Activated CD8-positive, alpha-beta T cell treated with anti-CD3 and anti-CD28 coated beads for 36 hours (primary cell): ENCODE results near the gene PDE2A. TPM values are rescaled to one million over a fixed set of nuclear protein-coding genes. Genes with fewer than 3 reads are reported as not detected.

Experiments used
- ATAC-seq: fragments of 200-7000 bp; cut with Tn5 transposase; one replicate; pipeline ENCODE4 v1.10.0; 2021; ENCODE audit warnings: mild to moderate bottlenecking, moderate library complexity
- CTCF ChIA-PET: fragments of 350-600 bp; sonication (Branson Sonifier 250); formaldehyde crosslinking; loops from one replicate; lab custom pipeline; 2021; ENCODE audit warnings: antibody characterized with exemption; lab: Charles Lee
- POLR2A ChIA-PET: fragments of 350-600 bp; sonication (Branson Sonifier 250); formaldehyde crosslinking; loops from one replicate; lab custom pipeline; 2021; ENCODE audit warnings: antibody characterized with exemption; lab: Charles Lee
- DNase-seq: peaks from one replicate; pipeline ENCODE4 v3.0.0-alpha.2; 2020
- H3K27ac Mint-ChIP-seq: one replicate; pipeline ENCODE4 v1.8.0; 2021; ENCODE audit warnings: mild to moderate bottlenecking, mixed read lengths
- H3K27me3 Mint-ChIP-seq: one replicate; pipeline ENCODE4 v1.8.0; 2021; ENCODE audit warnings: mixed read lengths
- H3K36me3 Mint-ChIP-seq: one replicate; pipeline ENCODE4 v1.8.0; 2021; ENCODE audit warnings: low read depth, mixed read lengths
- H3K4me1 Mint-ChIP-seq: one replicate; pipeline ENCODE4 v1.8.0; 2021; ENCODE audit warnings: low read depth, mixed read lengths
- H3K4me3 Mint-ChIP-seq: one replicate; pipeline ENCODE4 v1.8.0; 2021; ENCODE audit warnings: mild to moderate bottlenecking, moderate library complexity, mixed read lengths
- H3K9me3 Mint-ChIP-seq: one replicate; pipeline ENCODE4 v1.8.0; 2021; ENCODE audit warnings: mixed read lengths
- intact Hi-C: fragments of 100-400 bp; cut with micrococcal nuclease; formaldehyde crosslinking; loops from one replicate; pipeline ENCODE4 v1.10.0; 2022
- total RNA-seq, 2 experiments: library from RNA; stranded (reverse); gene quantifications; one replicate each; pipeline ENCODE4 v1.2.3, GENCODE V29; 2021
- TF ChIP-seq, protein P1 (sequence below): fragments of 200-600 bp; IDR thresholded peaks from one replicate; pipeline ENCODE4 v1.8.0; 2022; ENCODE audit warnings: antibody characterized with exemption, mild to moderate bottlenecking

The PDE2A gene
- total RNA-seq, 2 experiments from 2014 or later, result 0.14 to 0.72 TPM

GRCh38 chr11:72702577-72703241, 28.5 kb upstream of the PDE2A start:
- no peak for DNase-seq
- peaks cover 17% of the 10 kb centered on the region for H3K36me3 Mint-ChIP-seq
- no peaks in the 10 kb centered on the region for H3K4me1 Mint-ChIP-seq
- POLR2A ChIA-PET, result interaction anchor here (0.8 to 1.5 kb wide), 2 partner anchors 16 to 18 kb away, joined by 3 read pairs; no protein-coding TSS in a partner anchor
- TF ChIP-seq, protein P1, sequence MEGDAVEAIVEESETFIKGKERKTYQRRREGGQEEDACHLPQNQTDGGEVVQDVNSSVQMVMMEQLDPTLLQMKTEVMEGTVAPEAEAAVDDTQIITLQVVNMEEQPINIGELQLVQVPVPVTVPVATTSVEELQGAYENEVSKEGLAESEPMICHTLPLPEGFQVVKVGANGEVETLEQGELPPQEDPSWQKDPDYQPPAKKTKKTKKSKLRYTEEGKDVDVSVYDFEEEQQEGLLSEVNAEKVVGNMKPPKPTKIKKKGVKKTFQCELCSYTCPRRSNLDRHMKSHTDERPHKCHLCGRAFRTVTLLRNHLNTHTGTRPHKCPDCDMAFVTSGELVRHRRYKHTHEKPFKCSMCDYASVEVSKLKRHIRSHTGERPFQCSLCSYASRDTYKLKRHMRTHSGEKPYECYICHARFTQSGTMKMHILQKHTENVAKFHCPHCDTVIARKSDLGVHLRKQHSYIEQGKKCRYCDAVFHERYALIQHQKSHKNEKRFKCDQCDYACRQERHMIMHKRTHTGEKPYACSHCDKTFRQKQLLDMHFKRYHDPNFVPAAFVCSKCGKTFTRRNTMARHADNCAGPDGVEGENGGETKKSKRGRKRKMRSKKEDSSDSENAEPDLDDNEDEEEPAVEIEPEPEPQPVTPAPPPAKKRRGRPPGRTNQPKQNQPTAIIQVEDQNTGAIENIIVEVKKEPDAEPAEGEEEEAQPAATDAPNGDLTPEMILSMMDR, result no peak
- no peak overlapping the region for H3K27ac Mint-ChIP-seq
- no peaks in the 10 kb centered on the region for H3K27me3 Mint-ChIP-seq
- no peaks in the 10 kb centered on the region for H3K9me3 Mint-ChIP-seq
- H3K4me3 Mint-ChIP-seq, result no peak overlapping the region
- CTCF ChIA-PET, result interaction anchor here (0.9 to 1.1 kb wide), 3 partner anchors 18 to 113 kb away, joined by 3 read pairs; no protein-coding TSS in a partner anchor
- intact Hi-C loops, result no loop called here
- ATAC-seq, result no peak

DNA sequence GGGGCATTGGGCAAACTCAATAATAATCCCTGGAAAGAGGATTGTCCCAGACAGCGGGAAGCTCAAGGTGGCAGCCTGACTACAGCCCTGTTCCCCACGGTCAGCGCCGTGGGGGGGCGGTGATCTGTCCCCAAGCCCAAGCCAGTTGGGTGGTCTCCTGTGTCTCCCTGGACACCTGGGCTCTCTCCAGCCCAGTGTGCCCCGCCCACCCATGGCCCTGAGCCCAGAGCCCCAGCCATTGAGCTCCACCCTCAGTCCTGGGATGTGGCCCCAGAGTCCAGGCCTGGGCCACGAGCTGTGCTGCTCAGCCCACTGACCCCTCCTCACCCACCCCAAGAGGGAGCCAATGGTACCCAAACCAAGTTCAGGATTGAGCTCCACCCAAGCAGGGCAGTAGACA, 27.9 kb upstream of the PDE2A start:
- ChIA-PET CTCF (interaction anchor here (0.9 to 1.1 kb wide), 2 partner anchors 18 to 113 kb away, joined by 3 read pairs; no protein-coding TSS in a partner anchor), POLR2A (interaction anchor here (0.8 to 1.5 kb wide), 2 partner anchors 17 to 18 kb away, joined by 3 read pairs; no protein-coding TSS in a partner anchor)
- Mint-ChIP-seq H3K9me3 (no peaks in the 10 kb centered on the region), H3K4me3 (no peak overlapping the region), H3K27me3 (no peaks in the 10 kb centered on the region), H3K36me3 (peaks cover 19% of the 10 kb centered on the region), H3K27ac (no peak overlapping the region), H3K4me1 (no peaks in the 10 kb centered on the region)
- no peak for ATAC-seq
- TF ChIP-seq, protein P1, result no peak
- intact Hi-C loops, result no loop called here
- DNase-seq, result no peak

- intact Hi-C loops, result no loop called here
- Mint-ChIP-seq H3K36me3 (peaks cover 19% of the 10 kb centered on the region), H3K4me1 (no peaks in the 10 kb centered on the region), H3K27me3 (no peaks in the 10 kb centered on the region), H3K9me3 (no peaks in the 10 kb centered on the region), H3K4me3 (no peak overlapping the region), H3K27ac (no peak overlapping the region)
- no peak for ATAC-seq
- TF ChIP-seq, protein P1, result no peak
- ChIA-PET CTCF (interaction anchor here (1.1 kb wide), 1 partner anchor 112 kb away, joined by 3 read pairs; no protein-coding TSS in a partner anchor), POLR2A (no interaction called here)
- DNase-seq, result no peak
Observed at GRCh38 chr11:72701466-72701865, 27.2 kb upstream of the PDE2A start.

- ATAC-seq (no peak), DNase-seq (no peak)
- POLR2A ChIA-PET, result no interaction called here
- H3K27ac Mint-ChIP-seq, result peak overlapping the region; percentile 39
- H3K36me3 Mint-ChIP-seq, result peaks cover 19% of the 10 kb centered on the region
- H3K4me1 Mint-ChIP-seq, result no peaks in the 10 kb centered on the region
- H3K9me3 Mint-ChIP-seq, result no peaks in the 10 kb centered on the region
- CTCF ChIA-PET, result interaction anchor here (0.8 kb wide), 1 partner anchor 16 kb away, joined by 3 read pairs; no protein-coding TSS in a partner anchor
- no peak overlapping the region for H3K4me3 Mint-ChIP-seq
- intact Hi-C loops, result no loop called here
- TF ChIP-seq, protein P1, result no peak
- H3K27me3 Mint-ChIP-seq, result no peaks in the 10 kb centered on the region
Observed at GRCh38 chr11:72700146-72700545, 25.9 kb upstream of the PDE2A start.

- no peak for DNase-seq
- no peaks in the 10 kb centered on the region for H3K9me3 Mint-ChIP-seq
- no peak for ATAC-seq
- H3K27me3 Mint-ChIP-seq, result no peaks in the 10 kb centered on the region
- intact Hi-C loops, result no loop called here
- POLR2A ChIA-PET, result interaction anchor here (1.1 kb wide), 1 partner anchor 39 kb away, joined by 3 read pairs; no protein-coding TSS in a partner anchor
- no peaks in the 10 kb centered on the region for H3K4me1 Mint-ChIP-seq
- TF ChIP-seq, protein P1, result no peak
- H3K4me3 Mint-ChIP-seq, result no peak overlapping the region
- peaks cover 33% of the 10 kb centered on the region for H3K36me3 Mint-ChIP-seq
- H3K27ac Mint-ChIP-seq, result no peak overlapping the region
- CTCF ChIA-PET, result interaction anchor here (1.5 kb wide), 1 partner anchor 13 kb away, joined by 4 read pairs; no protein-coding TSS in a partner anchor
Observed at GRCh38 chr11:72697814-72698213, 23.6 kb upstream of the PDE2A start.
